ENCODE results near the gene TSPAN10.

The TSPAN10 gene

DNA sequence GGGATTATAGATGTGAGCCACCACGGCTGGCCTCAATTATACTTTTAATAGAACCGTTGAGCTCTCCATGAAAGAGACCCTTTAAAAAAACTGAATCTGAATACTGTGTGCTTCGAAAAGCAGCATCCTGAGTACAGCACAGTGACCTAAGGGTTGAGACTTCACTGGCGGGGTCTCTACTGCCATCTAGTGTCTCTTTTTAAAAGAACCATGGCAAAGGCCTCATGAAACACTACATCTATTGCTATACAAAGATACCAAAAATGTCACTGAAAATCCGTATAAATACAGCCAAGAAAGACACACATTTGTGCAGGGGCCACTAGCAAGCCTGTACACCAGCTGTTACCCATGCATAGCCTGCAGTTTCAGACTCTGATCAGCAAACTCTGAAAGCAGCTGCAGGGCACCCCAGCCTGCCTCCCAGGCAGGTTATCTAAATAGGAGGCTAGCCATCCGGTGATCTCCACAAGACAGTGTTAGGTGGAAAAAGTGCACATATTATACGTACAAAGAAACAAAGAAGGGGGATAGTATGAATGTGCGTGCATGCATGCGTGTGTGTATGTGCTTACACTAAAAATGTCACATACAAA lies 35.4 kb upstream of the TSPAN10 start:
- TF ChIP-seq, protein P1, sequence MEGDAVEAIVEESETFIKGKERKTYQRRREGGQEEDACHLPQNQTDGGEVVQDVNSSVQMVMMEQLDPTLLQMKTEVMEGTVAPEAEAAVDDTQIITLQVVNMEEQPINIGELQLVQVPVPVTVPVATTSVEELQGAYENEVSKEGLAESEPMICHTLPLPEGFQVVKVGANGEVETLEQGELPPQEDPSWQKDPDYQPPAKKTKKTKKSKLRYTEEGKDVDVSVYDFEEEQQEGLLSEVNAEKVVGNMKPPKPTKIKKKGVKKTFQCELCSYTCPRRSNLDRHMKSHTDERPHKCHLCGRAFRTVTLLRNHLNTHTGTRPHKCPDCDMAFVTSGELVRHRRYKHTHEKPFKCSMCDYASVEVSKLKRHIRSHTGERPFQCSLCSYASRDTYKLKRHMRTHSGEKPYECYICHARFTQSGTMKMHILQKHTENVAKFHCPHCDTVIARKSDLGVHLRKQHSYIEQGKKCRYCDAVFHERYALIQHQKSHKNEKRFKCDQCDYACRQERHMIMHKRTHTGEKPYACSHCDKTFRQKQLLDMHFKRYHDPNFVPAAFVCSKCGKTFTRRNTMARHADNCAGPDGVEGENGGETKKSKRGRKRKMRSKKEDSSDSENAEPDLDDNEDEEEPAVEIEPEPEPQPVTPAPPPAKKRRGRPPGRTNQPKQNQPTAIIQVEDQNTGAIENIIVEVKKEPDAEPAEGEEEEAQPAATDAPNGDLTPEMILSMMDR (IDR thresholded peaks at IDR 0.05; ENCODE audit: control insufficient read depth, extremely low read depth, insufficient read depth) = peak; percentile 65
- H3K4me3 ChIP-seq (ENCODE audit: low read depth, low read length) = no peak overlapping the region
- DNase-seq (ENCODE audit: low read depth) = peak; percentile 23

DNA sequence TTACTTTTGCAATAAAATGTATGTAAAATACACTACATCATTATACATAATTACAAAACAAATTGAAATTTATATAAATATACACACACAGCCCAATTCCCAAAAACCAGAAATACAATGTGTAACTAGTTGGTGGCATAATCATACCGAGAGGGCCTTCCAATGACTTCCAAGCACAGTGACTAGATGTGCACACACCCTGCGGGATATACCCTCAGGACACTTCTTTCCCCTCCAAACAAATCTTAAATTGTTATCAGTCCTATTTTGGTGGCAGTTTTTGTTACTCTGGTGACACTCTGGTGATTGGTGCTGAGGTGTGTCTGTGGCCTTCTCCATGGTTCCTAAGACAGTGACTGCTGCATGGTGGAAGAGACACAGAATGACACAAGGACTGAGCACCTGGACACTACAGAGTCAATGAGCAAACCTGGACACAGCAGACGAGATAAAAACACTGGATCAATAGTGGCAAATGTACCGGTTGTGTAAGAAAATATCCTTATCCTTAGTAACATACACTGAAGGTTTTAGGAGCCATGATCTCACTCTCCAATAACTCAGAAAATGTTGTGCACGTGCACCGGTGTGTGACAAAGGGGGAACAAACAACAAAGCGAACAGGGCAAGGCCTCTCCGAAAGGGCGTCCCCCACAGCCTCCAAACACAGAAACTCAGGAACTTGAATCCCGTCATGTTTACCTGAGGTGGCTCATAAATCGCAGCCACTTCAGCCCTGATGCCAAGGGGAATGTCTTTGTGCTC lies 33.0 kb upstream of the TSPAN10 start:
- no peak overlapping the region for H3K4me3 ChIP-seq (ENCODE audit: low read depth, low read length)
- DNase-seq (ENCODE audit: low read depth) = no peak
- TF ChIP-seq, protein P1 (IDR thresholded peaks at IDR 0.05; ENCODE audit: control insufficient read depth, extremely low read depth, insufficient read depth) = no peak

DNA sequence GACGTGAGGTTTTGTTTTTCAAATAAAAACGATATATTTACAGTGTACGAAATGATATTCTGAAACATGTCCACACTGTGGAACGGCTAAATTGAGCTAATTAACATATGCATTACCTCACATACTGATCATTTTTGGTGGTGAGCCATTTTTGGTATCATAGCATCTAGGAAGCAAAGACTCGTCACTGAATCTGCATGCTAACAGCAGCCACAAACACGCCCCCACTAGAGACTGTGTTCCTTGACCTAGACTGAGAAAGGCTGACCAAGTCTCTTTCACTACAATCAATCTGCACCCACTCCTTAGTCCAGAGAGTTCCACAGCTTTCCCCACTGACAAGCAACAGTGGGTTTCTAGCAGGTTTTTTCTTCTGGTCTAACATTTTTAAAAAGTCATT lies 29.6 kb upstream of the TSPAN10 start:
- H3K4me3 ChIP-seq (ENCODE audit: low read depth, low read length) = no peak overlapping the region
- TF ChIP-seq, protein P1 (IDR thresholded peaks at IDR 0.05; ENCODE audit: control insufficient read depth, extremely low read depth, insufficient read depth) = no peak
- DNase-seq (ENCODE audit: low read depth) = no peak

DNA sequence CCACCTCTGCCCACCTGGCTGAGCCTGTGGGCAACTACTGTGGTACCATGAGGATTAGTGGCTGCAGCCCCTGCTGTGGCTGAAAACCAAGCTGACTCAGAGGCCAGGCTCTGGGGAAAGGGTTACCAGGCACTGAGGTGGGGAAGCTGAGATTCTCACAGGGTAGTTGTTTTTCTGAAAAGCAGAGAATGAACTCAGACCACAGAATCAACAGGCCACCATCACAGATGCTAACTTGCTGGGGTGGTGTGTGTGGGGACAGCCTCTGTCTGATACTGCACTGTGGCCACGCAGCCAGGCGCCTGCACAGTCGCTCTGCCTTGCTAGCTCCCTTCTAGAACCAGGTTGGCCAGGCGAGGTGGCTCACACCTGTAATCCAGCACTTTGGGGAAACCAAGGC lies 28.9 kb upstream of the TSPAN10 start:
- TF ChIP-seq, protein P1 (IDR thresholded peaks at IDR 0.05; ENCODE audit: control insufficient read depth, extremely low read depth, insufficient read depth) = no peak
- H3K4me3 ChIP-seq (ENCODE audit: low read depth, low read length) = no peak overlapping the region
- no peak for DNase-seq (ENCODE audit: low read depth)

DNA sequence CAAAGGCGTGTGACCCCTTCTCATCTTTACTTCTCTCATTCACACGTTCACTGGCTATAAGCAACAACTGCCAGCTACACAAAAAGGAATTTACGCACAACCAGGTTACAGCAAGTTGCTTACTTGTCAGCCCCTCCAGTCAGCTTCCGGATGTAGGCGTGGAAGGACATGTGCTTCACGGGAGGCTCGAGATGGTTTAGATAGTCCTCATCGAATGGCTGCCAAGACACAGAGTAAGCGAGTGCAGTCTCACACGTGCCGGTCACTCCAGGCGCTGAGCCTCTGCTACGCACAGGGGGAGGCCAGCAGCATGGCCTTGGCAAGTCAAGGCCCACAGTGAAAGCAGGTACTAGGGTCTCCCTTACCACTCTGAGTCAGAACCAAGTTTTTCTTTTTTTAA lies 28.4 kb upstream of the TSPAN10 start:
- TF ChIP-seq, protein P1 (IDR thresholded peaks at IDR 0.05; ENCODE audit: control insufficient read depth, extremely low read depth, insufficient read depth) = no peak
- no peak for DNase-seq (ENCODE audit: low read depth)

DNA sequence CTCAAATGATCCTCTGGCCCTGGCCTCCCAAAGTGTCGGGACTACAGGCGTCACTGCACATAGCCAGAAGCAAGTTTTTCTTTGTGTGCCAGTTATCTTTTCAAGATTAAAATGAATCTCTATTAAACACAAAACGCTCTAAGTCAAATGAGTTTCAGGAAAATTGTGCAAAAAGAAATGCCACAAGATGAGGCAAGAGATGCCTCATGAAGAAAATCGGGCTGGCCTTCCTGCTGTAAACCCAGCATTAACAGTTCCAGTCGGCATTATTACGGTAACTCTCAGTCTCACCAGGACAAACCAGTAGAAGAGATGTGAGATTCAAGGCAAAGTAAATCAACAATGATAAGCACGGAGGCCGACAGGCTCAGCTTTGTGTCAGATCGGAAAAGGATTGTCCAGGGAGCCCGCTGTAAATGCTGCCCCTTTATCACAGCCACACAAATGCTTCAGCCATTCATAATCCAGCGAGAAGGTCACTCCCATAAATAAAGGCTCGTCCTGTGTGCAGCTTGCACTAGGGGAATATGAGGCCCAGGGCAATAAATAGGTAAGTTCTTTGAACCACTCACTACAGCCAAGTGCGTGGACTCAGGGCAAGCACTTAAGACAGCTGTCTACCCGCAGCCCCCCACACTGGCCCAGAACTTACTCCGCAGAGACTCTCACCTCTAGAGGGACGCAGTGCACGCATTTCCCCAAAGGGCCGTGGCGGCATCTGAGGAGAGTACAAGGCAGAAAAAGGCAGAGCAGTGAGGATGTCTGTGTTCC lies 27.3 kb upstream of the TSPAN10 start:
- H3K4me3 ChIP-seq (ENCODE audit: low read depth, low read length) = no peak overlapping the region
- TF ChIP-seq, protein P1 (IDR thresholded peaks at IDR 0.05; ENCODE audit: control insufficient read depth, extremely low read depth, insufficient read depth) = no peak
- no peak for DNase-seq (ENCODE audit: low read depth)

More for the DNA sequence above, 28.4 kb upstream of the TSPAN10 start:
- H3K4me3 ChIP-seq (ENCODE audit: low read depth, low read length) = no peak overlapping the region

Data from LNCaP clone FGC (cell line).